ENCODE data around the gene CYP2C18.
"Not testable (repeated sequence)": the region's sequence is repeated elsewhere in the genome, so short reads cannot be mapped to it uniquely, and the experiment has no call there.

Gene CYP2C18

DNA sequence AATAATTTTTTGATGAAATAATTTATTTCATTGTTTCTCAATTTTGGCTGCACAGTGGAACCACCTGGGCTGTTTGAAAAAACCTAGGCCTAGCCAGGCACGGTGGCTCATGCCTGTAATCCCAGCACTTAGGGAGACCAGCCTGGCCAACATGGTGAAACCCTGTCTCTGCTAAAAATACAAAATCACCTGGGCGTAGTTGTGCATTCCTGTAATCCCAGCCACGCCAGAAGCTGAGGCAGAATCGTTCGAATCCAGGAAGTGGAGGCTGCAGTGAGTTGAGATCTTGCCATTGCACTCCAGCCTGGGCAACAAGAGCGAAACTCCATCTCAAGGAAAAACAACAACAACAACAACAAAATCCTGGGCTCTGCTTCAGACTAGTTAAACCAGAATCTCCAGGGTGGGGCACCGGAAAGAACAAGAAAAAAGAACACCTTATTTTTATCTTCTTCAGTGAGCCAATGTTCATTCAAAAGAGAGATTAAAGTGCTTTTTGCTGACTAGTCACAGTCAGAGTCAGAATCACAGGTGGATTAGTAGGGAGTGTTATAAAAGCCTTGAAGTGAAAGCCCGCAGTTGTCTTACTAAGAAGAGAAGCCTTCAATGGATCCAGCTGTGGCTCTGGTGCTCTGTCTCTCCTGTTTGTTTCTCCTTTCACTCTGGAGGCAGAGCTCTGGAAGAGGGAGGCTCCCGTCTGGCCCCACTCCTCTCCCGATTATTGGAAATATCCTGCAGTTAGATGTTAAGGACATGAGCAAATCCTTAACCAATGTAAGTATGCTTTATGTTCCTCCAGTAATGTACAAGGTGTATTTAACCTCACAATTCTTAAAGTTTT lies at the start of gene CYP2C18:
TSS of gene CYP2C18 (plus strand) at position 516 of the 841 bp plus-strand sequence. CDS start at position 607, 91 bp downstream.
- no peak for DNase-seq (ENCODE audit: low read depth)

DNA sequence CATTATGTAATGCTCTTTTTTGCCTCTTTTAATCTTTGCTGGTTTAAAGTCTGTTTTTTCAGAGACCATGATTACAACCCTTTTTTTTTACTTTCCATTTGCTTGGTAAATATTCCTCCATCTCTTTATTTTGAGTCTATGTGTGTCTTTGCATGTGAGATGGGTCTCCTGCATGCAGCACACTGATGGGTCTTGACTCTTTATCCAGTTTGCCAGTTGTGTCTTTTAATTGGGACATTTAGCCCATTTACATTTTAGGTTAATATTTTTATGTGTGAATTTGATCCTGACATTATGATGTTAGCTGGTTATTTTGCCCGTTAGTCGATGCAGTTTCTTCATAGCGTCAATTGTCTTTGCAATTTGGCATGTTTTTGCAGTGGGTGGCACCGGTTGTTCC lies 45.4 kb upstream of the CYP2C18 start:
- not testable (repeated sequence) for DNase-seq (ENCODE audit: low read depth)

- no peak for DNase-seq (ENCODE audit: low read depth)
These were observed 43.6 kb upstream of the CYP2C18 start for GRCh38 chr10:94639902-94640301.

DNA sequence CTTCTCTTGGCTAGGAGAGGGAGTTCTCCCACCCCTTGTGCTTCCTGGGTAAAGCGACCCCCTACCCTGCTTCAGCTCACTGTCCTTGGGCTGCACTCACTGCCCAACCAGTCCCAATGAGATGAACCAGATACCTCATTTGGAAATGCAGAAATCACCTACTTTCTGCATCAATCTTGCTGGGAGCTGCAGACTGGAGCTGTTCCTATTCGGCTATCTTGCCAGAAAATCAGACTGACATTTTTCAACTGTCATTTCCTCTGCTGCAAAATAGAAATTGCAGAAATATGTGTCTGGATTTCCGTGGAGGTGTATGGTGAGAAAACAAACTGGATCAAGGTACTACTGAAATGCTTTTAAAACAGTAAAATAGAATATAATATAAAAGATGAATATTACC lies 43.0 kb upstream of the CYP2C18 start:
- DNase-seq (ENCODE audit: low read depth) = no peak

GRCh38 chr10:94641480-94641879 lies 42.0 kb upstream of the CYP2C18 start:
- no peak for DNase-seq (ENCODE audit: low read depth)

GRCh38 chr10:94644352-94644751 lies 39.2 kb upstream of the CYP2C18 start:
- DNase-seq (ENCODE audit: low read depth) = no peak

- DNase-seq (ENCODE audit: low read depth) = no peak
These were observed 38.2 kb upstream of the CYP2C18 start for GRCh38 chr10:94645285-94645684.

DNA sequence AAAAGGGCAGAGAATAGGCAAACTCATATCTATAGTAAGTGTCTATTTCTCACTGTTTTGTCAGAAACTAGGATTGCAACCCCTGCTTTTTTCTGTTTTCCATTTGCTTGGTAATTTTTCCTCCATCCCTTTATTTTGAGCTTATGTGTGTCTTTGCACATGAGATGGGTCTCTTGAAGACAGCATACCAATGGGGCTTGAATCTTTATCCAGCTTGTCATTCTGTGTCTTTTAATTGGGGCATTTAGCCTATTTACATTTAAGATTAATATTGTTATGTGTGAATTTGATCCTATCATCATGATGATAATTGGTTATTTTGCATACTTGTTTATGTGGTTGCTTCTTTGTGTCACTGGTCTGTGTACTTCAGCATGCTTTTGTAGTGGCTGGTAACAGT lies 28.3 kb upstream of the CYP2C18 start:
- DNase-seq (ENCODE audit: low read depth) = not testable (repeated sequence)

- not testable (repeated sequence) for DNase-seq (ENCODE audit: low read depth)
These were observed 20.5 kb upstream of the CYP2C18 start for GRCh38 chr10:94663061-94663460.

GRCh38 chr10:94666391-94667102 lies 17.0 kb upstream of the CYP2C18 start:
- DNase-seq (ENCODE audit: low read depth) = no peak

GRCh38 chr10:94673614-94674321 lies 9.8 kb upstream of the CYP2C18 start:
- DNase-seq (ENCODE audit: low read depth) = no peak

GRCh38 chr10:94676496-94676895 lies 7.0 kb upstream of the CYP2C18 start:
- no peak for DNase-seq (ENCODE audit: low read depth)

DNA sequence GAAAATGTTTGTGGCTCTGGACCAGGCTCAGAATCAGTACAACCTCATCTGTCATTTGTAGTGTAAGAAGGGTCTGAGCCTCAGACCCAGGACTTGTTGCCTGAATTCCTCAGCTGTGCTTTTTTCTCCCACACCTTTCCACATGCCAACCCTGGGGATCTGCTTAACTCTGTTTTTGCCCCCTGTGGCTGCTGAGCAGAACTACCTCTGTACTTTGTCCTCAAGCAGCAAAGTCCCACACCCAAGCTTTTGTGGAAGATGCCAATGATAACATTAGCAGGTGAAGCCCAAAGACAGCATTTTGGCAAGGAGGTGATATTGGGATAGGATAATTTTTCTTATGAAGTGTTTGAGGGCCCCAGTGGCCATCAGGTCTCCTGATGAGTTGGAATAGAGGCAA lies 5.8 kb upstream of the CYP2C18 start:
- DNase-seq (ENCODE audit: low read depth) = no peak

DNA sequence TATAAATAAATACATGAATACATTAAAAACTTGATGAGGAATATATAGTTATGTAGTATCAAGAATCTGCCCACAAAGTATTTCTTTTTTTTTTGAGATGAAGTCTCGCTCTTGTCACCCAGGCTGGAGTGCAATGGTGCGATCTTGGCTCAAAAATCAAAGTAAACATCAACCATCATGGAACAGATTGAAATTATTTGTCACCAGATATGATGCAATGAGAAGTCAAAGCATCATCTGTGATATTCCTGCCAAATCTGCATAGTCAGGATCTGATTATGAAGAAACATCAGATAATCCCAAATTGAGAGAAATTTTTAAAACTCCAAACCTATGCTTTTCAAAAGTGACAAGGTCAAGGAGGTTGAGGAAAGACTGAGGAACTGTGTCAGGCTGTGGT lies 5.1 kb upstream of the CYP2C18 start:
- no peak for DNase-seq (ENCODE audit: low read depth)

GRCh38 chr10:94680544-94680943 lies 3.0 kb upstream of the CYP2C18 start:
- DNase-seq (ENCODE audit: low read depth) = no peak

DNA sequence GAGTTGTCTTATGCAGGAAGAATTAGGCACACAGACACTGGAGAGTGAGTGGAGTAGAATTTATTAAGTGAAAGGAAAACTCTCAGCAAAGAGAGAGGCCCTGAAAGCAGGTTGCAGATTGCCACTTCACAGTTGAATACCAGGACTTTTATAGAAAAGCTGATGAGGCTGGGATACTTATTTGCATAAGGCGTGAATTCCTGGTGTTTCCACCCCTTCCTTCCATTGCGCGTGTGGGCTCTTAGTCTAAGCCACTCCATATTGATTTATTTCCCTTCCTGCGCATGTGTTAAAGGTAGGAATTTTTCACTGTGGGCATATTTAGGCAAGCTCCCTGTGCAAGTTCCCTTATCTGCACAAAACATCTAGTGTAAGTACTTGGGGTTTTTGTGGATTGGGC lies 893 bp upstream of the CYP2C18 start:
- DNase-seq (ENCODE audit: low read depth) = not testable (repeated sequence)

GRCh38 chr10:94687625-94688248 lies 4.2 kb downstream of the CYP2C18 start:
- no peak for DNase-seq (ENCODE audit: low read depth)

DNA sequence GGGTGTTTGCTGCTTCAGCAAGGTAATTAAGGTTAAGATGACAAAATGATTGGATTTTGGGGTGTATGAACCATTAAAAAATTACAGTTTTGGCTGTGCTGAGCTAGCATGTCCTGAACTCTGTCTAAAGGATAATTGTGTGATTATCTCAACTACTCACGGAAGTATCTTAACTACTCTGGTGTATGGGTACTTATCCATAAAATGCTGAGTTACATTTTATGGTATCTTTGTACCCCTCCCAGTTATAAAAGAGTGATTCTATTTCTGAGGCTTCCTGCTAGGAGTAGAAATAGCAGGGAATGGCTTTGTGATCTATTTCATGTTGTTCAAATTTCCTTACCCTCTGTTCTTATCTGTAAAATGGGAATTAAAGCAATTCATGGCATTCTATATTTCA lies 22.6 kb downstream of the CYP2C18 start:
- DNase-seq (ENCODE audit: low read depth) = no peak

- DNase-seq (ENCODE audit: low read depth) = no peak
These were observed 27.0 kb downstream of the CYP2C18 start for GRCh38 chr10:94710578-94710977.

DNA sequence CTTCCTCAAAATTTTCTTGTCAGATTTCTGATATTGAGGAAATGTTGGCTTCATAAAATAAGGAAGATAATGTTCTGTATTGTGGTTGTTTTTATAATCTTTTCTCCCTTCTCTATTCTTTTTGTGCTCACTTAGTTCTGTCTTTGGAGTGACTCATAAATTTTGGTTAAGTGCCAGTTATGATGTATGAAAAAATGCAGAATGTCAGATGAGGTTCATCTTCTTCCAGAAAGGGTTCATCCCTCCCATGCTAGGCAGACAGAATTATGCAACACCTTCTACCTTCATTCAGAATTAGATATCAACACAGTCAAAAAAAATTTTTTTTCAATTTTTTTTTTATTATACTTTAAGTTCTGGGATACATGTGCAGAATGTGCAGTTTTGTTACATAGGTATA lies 42.3 kb downstream of the CYP2C18 start:
- no peak for DNase-seq (ENCODE audit: low read depth)

GRCh38 chr10:94735197-94735596 lies 51.7 kb downstream of the CYP2C18 start:
- no peak for DNase-seq (ENCODE audit: low read depth)

- no peak for DNase-seq (ENCODE audit: low read depth)
These were observed 55.1 kb downstream of the CYP2C18 start for GRCh38 chr10:94738588-94738987.
